Neural cell (in vitro differentiated cells): ENCODE data around the gene TCEA3. TPM values are rescaled to one million over a fixed set of nuclear protein-coding genes. Genes with fewer than 3 reads are reported as not detected.

Source experiments
- H2AFZ ChIP-seq: fragments of 200-600, 300-800 bp; sonication (generic), shearing (Covaris generic); 2 replicates; pipeline ENCODE4 v1.6.0; 2014; ENCODE audit warnings: low read depth, mild to moderate bottlenecking, antibody characterized with exemption, low read length, moderate library complexity
- H3F3A ChIP-seq: fragments of 200-600 bp; shearing (Covaris generic); 2 replicates; pipeline ENCODE4 v1.6.1; 2016; ENCODE audit warnings: mild to moderate bottlenecking, moderate library complexity, mixed read lengths, antibody characterized with exemption, low read length; ENCODE audit not compliant: insufficient read depth, poor library complexity, severe bottlenecking
- H3K27ac ChIP-seq: fragments of 200-600, 300-800 bp; sonication (generic), shearing (Covaris generic); 2 replicates; pipeline ENCODE4 v1.5.1; 2014; ENCODE audit warnings: mild to moderate bottlenecking, low read length, moderate library complexity
- H3K27me3 ChIP-seq: fragments of 300-800, 200-600 bp; sonication (generic), shearing (Covaris generic); 2 replicates; pipeline ENCODE4 v1.6.0; 2014; ENCODE audit warnings: mild to moderate bottlenecking, low read depth, low read length, moderate library complexity; ENCODE audit not compliant: insufficient read depth
- H3K36me3 ChIP-seq: fragments of 300-800, 200-600 bp; sonication (generic), shearing (Covaris generic); 2 replicates; pipeline ENCODE4 v1.5.1; 2014; ENCODE audit warnings: mild to moderate bottlenecking, antibody characterized with exemption, low read length, moderate library complexity; ENCODE audit not compliant: insufficient read depth
- H3K4me2 ChIP-seq: fragments of 300-800, 200-600 bp; sonication (generic), shearing (Covaris generic); 2 replicates; pipeline ENCODE4 v1.6.0; 2014; ENCODE audit warnings: mild to moderate bottlenecking, low read length
- H3K4me3 ChIP-seq: fragments of 300-800, 200-600 bp; sonication (generic), shearing (Covaris generic); 2 replicates; pipeline ENCODE4 v1.5.1; 2014; ENCODE audit warnings: mild to moderate bottlenecking, low read length, moderate library complexity
- H3K79me2 ChIP-seq: fragments of 200-600 bp; shearing (Covaris generic); replicated peaks from 2 replicates; pipeline ENCODE4 v1.6.0; 2014; ENCODE audit warnings: mild to moderate bottlenecking, low read length, moderate library complexity; ENCODE audit not compliant: insufficient read depth
- H3K9ac ChIP-seq: fragments of 300-800, 200-600 bp; sonication (generic), shearing (Covaris generic); 2 replicates; pipeline ENCODE4 v1.6.1; 2016; ENCODE audit warnings: mild to moderate bottlenecking, low read length, mixed read lengths
- H3K9me2 ChIP-seq: fragments of 200-600 bp; shearing (Covaris generic); 2 replicates; pipeline ENCODE4 v1.6.1; 2016; ENCODE audit warnings: mild to moderate bottlenecking, low read length, mixed read lengths; ENCODE audit not compliant: insufficient read depth
- H3K9me3 ChIP-seq: fragments of 200-600, 300-800 bp; sonication (generic), shearing (Covaris generic); 2 replicates; pipeline ENCODE4 v1.6.1; 2016; ENCODE audit warnings: mild to moderate bottlenecking, mixed run types, low read length, moderate library complexity, mixed read lengths
- H4K20me1 ChIP-seq: fragments of 200-600 bp; shearing (Covaris generic); 2 replicates; pipeline ENCODE4 v1.6.1; 2016; ENCODE audit warnings: mild to moderate bottlenecking, mixed run types; ENCODE audit not compliant: insufficient read depth
- CTCF ChIP-seq: fragments of 450-650 bp; IDR thresholded peaks from 2 replicates; pipeline ENCODE4 v1.5.1; 2014; ENCODE audit warnings: antibody characterized with exemption, mild to moderate bottlenecking, moderate library complexity; ENCODE audit not compliant: poor library complexity, severe bottlenecking
- EP300 ChIP-seq: fragments of 450-650 bp; conservative IDR thresholded peaks from 2 replicates; pipeline ENCODE4 v1.6.1; 2014; ENCODE audit warnings: antibody characterized with exemption, mild to moderate bottlenecking, moderate library complexity; ENCODE audit not compliant: poor library complexity, severe bottlenecking
- EZH2 ChIP-seq: fragments of 200-600, 300-800 bp; shearing (Covaris generic), sonication (generic); IDR thresholded peaks from 2 replicates; pipeline ENCODE4 v1.6.1; 2014; ENCODE audit warnings: antibody characterized with exemption, low read length, borderline replicate concordance, mild to moderate bottlenecking; ENCODE audit not compliant: insufficient read depth, poor library complexity, severe bottlenecking
- MXI1 ChIP-seq: fragments of 450-650 bp; conservative IDR thresholded peaks from 2 replicates; pipeline ENCODE4 v1.6.1; 2014; ENCODE audit warnings: antibody characterized with exemption, mild to moderate bottlenecking; ENCODE audit not compliant: poor library complexity, severe bottlenecking
- POLR2AphosphoS5 ChIP-seq: IDR thresholded peaks from 2 replicates; pipeline ENCODE4 v1.6.1; 2012
- SMC3 ChIP-seq: fragments of 450-650 bp; conservative IDR thresholded peaks from 2 replicates; pipeline ENCODE4 v1.6.1; 2014; ENCODE audit warnings: antibody characterized with exemption, mild to moderate bottlenecking, moderate library complexity; ENCODE audit not compliant: poor library complexity
- TAF1 ChIP-seq: IDR thresholded peaks from 2 replicates; pipeline ENCODE4 v1.6.1; 2012; ENCODE audit warnings: low read depth
- polyA plus RNA-seq: library from polyadenylated mRNA; depleted of rRNA; stranded (reverse); fragments of >200 nt; gene quantifications from 2 replicates; pipeline ENCODE4 v1.2.3, GENCODE V29; 2014
- TF ChIP-seq, protein P1 (sequence below): IDR thresholded peaks from 2 replicates; pipeline ENCODE4 v1.6.1; 2012; ENCODE audit warnings: borderline replicate concordance

Gene TCEA3
- polyA plus RNA-seq, 1 donor from 2014 or later: not detected

DNA sequence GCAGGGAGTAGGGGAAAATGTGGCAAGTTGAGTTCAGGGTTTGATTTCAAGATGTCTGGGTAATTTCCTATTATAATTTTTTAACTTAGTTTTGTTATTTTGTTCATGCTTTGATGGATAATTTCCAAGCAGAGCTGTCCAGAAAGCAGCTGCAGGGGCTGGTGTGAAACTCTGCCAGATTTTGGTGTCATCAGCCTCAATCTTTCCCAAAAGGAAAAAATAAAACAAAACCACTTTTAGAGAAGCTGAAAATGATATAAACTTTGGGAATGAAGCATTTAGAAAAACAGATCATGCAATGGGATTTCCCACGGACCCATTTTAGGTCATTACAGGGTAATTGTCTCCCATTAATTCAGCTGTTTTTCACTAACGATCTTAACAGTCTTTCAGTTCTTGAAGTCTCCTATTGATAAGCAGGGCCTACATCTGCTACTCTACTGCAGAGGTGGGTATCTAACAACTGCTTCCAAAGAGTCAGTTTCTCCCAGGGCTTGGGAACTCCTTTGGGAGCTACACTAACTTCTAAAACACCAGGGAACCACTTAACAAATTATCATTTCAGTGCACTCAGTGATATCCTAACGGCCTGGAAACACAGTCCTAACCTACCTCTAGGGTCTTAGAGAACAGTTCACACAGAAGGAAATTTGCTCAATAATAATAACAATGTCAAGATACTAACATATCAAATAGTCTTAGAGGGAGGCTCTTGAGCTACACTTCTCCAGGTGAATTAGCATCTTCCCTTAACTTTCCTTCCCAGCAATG lies 67.2 kb downstream of the TCEA3 start:
- Histone ChIP-seq H3K79me2 (no peaks in the 10 kb centered on the region), H3K9me2 (no peaks in the 10 kb centered on the region), H3K27ac (no peak overlapping the region), H3K36me3 (peaks cover 21% of the 10 kb centered on the region), H3K27me3 (no peaks in the 10 kb centered on the region), H3F3A (no peaks in the 10 kb centered on the region), H3K4me2 (no peak overlapping the region), H4K20me1 (no peaks in the 10 kb centered on the region), H2AFZ (no peak overlapping the region), H3K9me3 (peaks cover 26% of the 10 kb centered on the region), H3K4me3 (peak overlapping the region; percentile 43), H3K9ac (no peak overlapping the region)
- TF ChIP-seq SMC3 (no peak), TAF1 (no peak), CTCF (no peak), EZH2 (no peak), MXI1 (no peak), EP300 (no peak), POLR2AphosphoS5 (no peak)
- TF ChIP-seq, protein P1, sequence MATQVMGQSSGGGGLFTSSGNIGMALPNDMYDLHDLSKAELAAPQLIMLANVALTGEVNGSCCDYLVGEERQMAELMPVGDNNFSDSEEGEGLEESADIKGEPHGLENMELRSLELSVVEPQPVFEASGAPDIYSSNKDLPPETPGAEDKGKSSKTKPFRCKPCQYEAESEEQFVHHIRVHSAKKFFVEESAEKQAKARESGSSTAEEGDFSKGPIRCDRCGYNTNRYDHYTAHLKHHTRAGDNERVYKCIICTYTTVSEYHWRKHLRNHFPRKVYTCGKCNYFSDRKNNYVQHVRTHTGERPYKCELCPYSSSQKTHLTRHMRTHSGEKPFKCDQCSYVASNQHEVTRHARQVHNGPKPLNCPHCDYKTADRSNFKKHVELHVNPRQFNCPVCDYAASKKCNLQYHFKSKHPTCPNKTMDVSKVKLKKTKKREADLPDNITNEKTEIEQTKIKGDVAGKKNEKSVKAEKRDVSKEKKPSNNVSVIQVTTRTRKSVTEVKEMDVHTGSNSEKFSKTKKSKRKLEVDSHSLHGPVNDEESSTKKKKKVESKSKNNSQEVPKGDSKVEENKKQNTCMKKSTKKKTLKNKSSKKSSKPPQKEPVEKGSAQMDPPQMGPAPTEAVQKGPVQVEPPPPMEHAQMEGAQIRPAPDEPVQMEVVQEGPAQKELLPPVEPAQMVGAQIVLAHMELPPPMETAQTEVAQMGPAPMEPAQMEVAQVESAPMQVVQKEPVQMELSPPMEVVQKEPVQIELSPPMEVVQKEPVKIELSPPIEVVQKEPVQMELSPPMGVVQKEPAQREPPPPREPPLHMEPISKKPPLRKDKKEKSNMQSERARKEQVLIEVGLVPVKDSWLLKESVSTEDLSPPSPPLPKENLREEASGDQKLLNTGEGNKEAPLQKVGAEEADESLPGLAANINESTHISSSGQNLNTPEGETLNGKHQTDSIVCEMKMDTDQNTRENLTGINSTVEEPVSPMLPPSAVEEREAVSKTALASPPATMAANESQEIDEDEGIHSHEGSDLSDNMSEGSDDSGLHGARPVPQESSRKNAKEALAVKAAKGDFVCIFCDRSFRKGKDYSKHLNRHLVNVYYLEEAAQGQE: no peak

DNA sequence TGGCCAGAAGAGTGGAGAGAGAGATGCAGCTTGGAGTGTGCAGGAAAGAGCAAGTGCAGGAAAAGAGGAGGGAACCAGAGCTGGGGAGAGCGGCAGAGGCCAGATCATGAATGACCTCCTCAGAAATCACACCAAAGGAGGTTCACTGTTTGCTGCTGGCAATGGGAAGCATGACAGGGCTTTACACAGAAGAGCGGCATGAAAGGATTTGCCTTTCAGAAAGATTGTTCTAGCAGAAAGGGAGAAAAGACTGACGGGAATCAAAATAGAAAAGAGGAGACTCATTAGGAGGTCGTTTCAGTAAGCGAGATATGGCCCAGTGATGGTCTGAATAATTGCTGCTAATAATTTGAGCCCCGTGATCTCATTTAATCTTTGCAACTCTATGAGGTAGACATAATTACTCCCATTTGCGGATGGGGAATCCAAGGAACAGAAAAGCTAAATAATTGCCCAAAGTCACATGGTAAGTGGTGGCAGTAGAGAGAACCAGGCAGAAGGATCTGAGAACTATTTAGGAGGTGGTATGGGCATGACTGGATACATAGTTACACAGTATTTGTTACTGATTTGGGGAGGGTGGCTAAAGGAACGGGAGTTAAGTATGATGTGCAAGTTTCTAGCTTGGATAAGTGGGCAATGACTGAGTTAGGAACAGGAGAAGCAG lies 67.9 kb downstream of the TCEA3 start:
- no peak overlapping the region for H2AFZ ChIP-seq
- peak overlapping the region; percentile 43 for H3K4me3 ChIP-seq
- H3K27me3 ChIP-seq: no peaks in the 10 kb centered on the region
- H3K27ac ChIP-seq: no peak overlapping the region
- no peaks in the 10 kb centered on the region for H3K79me2 ChIP-seq
- H3K9me3 ChIP-seq: peaks cover 19% of the 10 kb centered on the region
- H3K9me2 ChIP-seq: no peaks in the 10 kb centered on the region
- TF ChIP-seq TAF1: no peak
- H3K36me3 ChIP-seq: peaks cover 14% of the 10 kb centered on the region
- no peaks in the 10 kb centered on the region for H4K20me1 ChIP-seq
- no peaks in the 10 kb centered on the region for H3F3A ChIP-seq
- H3K4me2 ChIP-seq: no peak overlapping the region
- H3K9ac ChIP-seq: no peak overlapping the region
